T-cell (primary cell): ENCODE results near the gene ASCC1. TPM values are rescaled to one million over a fixed set of nuclear protein-coding genes. Genes with fewer than 3 reads are reported as not detected.
"Not testable (repeated sequence)": the region's sequence is repeated elsewhere in the genome, so short reads cannot be mapped to it uniquely, and the experiment has no call there.

Experiments
- ATAC-seq, 4 experiments: fragments of 200-7000 bp in 3 of 4; fragments of 150-1000 bp in 1 of 4; cut with Tn5 transposase; replicated peaks in 1 of 4; 1 replicate in 3 of 4; 2 replicates in 1 of 4; pipeline ENCODE4 v1.10.0; 2021; ENCODE audit warnings: moderate library complexity in 3 of 4, mild to moderate bottlenecking in 2 of 4, moderate number of reproducible peaks in 1 of 4
- CTCF ChIA-PET, 2 donors: fragments of 300-600 bp; sonication (Branson Sonifier 250); formaldehyde crosslinking; loops; one replicate each; lab custom pipeline; 2022; ENCODE audit warnings: antibody characterized with exemption in 2 of 2; lab: Charles Lee
- POLR2A ChIA-PET, 2 donors: fragments of 300-600 bp; sonication (Branson Sonifier 250); formaldehyde crosslinking; loops; one replicate each; lab custom pipeline; 2022; ENCODE audit warnings: antibody characterized with exemption in 2 of 2; lab: Charles Lee
- DNase-seq, 35 experiments: peaks; one replicate each; pipeline versions ENCODE4 v3.0.0 to v3.0.0-alpha.2; 2013 to 2023
- H3K27ac ChIP-seq: one replicate; pipeline ENCODE4 v1.5.1; 2013; ENCODE audit warnings: low read length
- H3K27me3 ChIP-seq, 2 experiments: replicated peaks in 1 of 2; 1 replicate in 1 of 2; 2 replicates in 1 of 2; pipeline versions ENCODE4 v1.6.1 to v1.7.0; 2013; ENCODE audit warnings: low read length in 1 of 2, mixed read lengths in 1 of 2; ENCODE audit not compliant: control insufficient read depth in 2 of 2, insufficient read depth in 2 of 2; ENCODE audit errors: extremely low read depth in 1 of 2
- H3K36me3 ChIP-seq, 2 donors: 1 replicate in 1 of 2; 2 replicates in 1 of 2; pipeline versions ENCODE4 v1.6.1 to v1.7.0; 2013; ENCODE audit warnings: low read length in 1 of 2; ENCODE audit not compliant: control insufficient read depth in 2 of 2, insufficient read depth in 1 of 2; ENCODE audit errors: extremely low read depth in 1 of 2
- H3K4me1 ChIP-seq, 2 experiments: 1 replicate in 1 of 2; 2 replicates in 1 of 2; pipeline versions ENCODE4 v1.6.1 to v1.7.0; 2013; ENCODE audit warnings: low read length in 2 of 2, mixed read lengths in 1 of 2; ENCODE audit not compliant: insufficient read depth in 2 of 2, control insufficient read depth in 1 of 2; ENCODE audit errors: extremely low read depth in 1 of 2
- H3K4me3 ChIP-seq, 2 donors: 1 replicate in 1 of 2; 2 replicates in 1 of 2; pipeline versions ENCODE4 v1.5.1 to v1.7.0; 2013; ENCODE audit warnings: mild to moderate bottlenecking in 2 of 2, low read length in 1 of 2, moderate library complexity in 1 of 2; ENCODE audit not compliant: control insufficient read depth in 1 of 2; ENCODE audit errors: extremely low read depth in 1 of 2
- H3K9me3 ChIP-seq: 2 replicates; pipeline ENCODE4 v1.7.0; 2013
- H3K27ac Mint-ChIP-seq, 2 donors: one replicate each; pipeline ENCODE4 v1.8.0; 2020 to 2021; ENCODE audit warnings: mild to moderate bottlenecking in 2 of 2, mixed read lengths in 2 of 2
- H3K27me3 Mint-ChIP-seq, 2 donors: one replicate each; pipeline ENCODE4 v1.8.0; 2021 to 2022; ENCODE audit warnings: mixed read lengths in 2 of 2
- H3K36me3 Mint-ChIP-seq: one replicate; pipeline ENCODE4 v1.8.0; 2021; ENCODE audit warnings: mixed read lengths
- H3K4me1 Mint-ChIP-seq, 3 donors: one replicate each; pipeline ENCODE4 v1.8.0; 2020 to 2022; ENCODE audit warnings: mixed read lengths in 3 of 3, mild to moderate bottlenecking in 1 of 3
- H3K4me3 Mint-ChIP-seq, 3 donors: one replicate each; pipeline ENCODE4 v1.8.0; 2020 to 2022; ENCODE audit warnings: mild to moderate bottlenecking in 3 of 3, mixed read lengths in 3 of 3, moderate library complexity in 3 of 3
- H3K9me3 Mint-ChIP-seq, 3 donors: one replicate each; pipeline ENCODE4 v1.8.0; 2020 to 2022; ENCODE audit warnings: mixed read lengths in 3 of 3
- WGBS: methylation state at CpG from one replicate; pipeline ENCODE4 v1.1.5; 2013; ENCODE audit warnings: missing lambda C conversion rate; ENCODE audit not compliant: insufficient coverage; 5-methylcytosine and 5-hydroxymethylcytosine counted together
- total RNA-seq, 35 experiments: library from RNA in 6 of 35; stranded (reverse) in 6 of 35; fragments of 120-200 nt in 1 of 35; gene quantifications; one replicate each; pipeline versions ENCODE4 v1.2.1 to v1.2.4 and lab custom pipeline; 2013 to 2026

Gene ASCC1
- total RNA-seq, 5 donors from 2014 or later (not counting 1 experiment from before 2014, with no cell fraction given) = 15.7 to 24.1 (median 21.7) TPM

GRCh38 chr10:72152286-72152685, 63.8 kb downstream of the ASCC1 start:
- Histone ChIP-seq H3K27me3 (no peaks in the 10 kb centered on the region), H3K27ac (no peak overlapping the region), H3K9me3 (no peaks in the 10 kb centered on the region), H3K4me3 (no peak overlapping the region), H3K4me1 (no peaks in the 10 kb centered on the region), H3K36me3 (peaks cover 0 to 3% of the 10 kb centered on the region in 2 donors)
- Mint-ChIP-seq H3K4me3 (no peak overlapping the region), H3K4me1 (no peaks in the 10 kb centered on the region), H3K9me3 (no peaks in the 10 kb centered on the region), H3K27ac (no peak overlapping the region), H3K27me3 (no peaks in the 10 kb centered on the region), H3K36me3 (peaks cover 27% of the 10 kb centered on the region)
- POLR2A ChIA-PET = no interaction called here
- no peak for ATAC-seq
- CTCF ChIA-PET = interaction anchor here in 1 of 2 donors (0.6 kb wide), 1 partner anchor 19 kb away, joined by 3 read pairs; no protein-coding TSS in a partner anchor
- 96% methylated on average over 4 of the region's 7 CpGs for WGBS
- no peak for DNase-seq

DNA sequence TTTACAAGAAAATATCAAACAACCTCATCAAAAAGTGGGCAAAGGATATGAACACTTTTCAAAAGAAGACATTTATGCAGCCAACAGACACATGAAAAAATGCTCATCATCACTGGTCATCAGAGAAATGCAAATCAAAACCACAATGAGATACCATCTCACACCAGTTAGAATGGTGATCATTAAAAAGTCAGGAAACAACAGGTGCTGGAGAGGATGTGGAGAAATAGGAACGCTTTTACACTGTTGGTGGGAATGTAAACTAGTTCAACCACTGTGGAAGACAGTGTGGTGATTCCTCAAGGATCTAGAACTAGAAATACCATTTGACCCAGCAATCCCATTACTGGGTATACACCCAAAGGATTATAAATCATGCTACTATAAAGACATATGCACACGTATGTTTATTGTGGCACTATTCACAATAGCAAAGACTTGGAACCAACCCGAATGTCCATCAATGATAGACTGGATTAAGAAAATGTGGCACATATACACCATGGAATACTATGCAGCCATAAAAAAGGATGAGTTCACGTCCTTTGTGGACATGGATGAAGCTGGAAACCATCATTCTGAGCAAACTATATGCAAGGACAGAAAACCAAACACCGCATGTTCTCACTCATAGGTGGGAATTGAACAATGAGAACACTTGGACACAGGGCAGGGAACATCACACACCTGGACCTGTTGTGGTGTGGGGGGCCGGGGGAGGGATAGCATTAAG, 65.2 kb downstream of the ASCC1 start:
- H3K9me3 Mint-ChIP-seq, POLR2A ChIA-PET, H3K27me3 Mint-ChIP-seq, CTCF ChIA-PET, DNase-seq, H3K9me3 ChIP-seq, H3K27me3 ChIP-seq, H3K4me1 ChIP-seq, H3K4me3 Mint-ChIP-seq, H3K27ac Mint-ChIP-seq, H3K4me1 Mint-ChIP-seq, ATAC-seq, H3K36me3 ChIP-seq, H3K27ac ChIP-seq, H3K4me3 ChIP-seq: not testable (repeated sequence)
- H3K36me3 Mint-ChIP-seq = peaks cover 21% of the 10 kb centered on the region
- WGBS = 100% methylated on average over 2 of the region's 6 CpGs

GRCh38 chr10:72147324-72147584, 68.8 kb downstream of the ASCC1 start:
- H3K27me3 ChIP-seq, H3K4me3 Mint-ChIP-seq, H3K4me3 ChIP-seq, H3K9me3 ChIP-seq, H3K27ac ChIP-seq, H3K9me3 Mint-ChIP-seq, H3K4me1 Mint-ChIP-seq, H3K4me1 ChIP-seq, CTCF ChIA-PET, ATAC-seq, H3K27ac Mint-ChIP-seq, H3K36me3 ChIP-seq, H3K27me3 Mint-ChIP-seq, DNase-seq: not testable (repeated sequence)
- POLR2A ChIA-PET = interaction anchor here in 1 of 2 donors (1.2 kb wide), 1 partner anchor 12 kb away, joined by 4 read pairs; no protein-coding TSS in a partner anchor
- peaks cover 25% of the 10 kb centered on the region for H3K36me3 Mint-ChIP-seq
- WGBS = 100% methylated on average over 1 of the region's 4 CpGs

GRCh38 chr10:72146559-72147323, 69.3 kb downstream of the ASCC1 start:
- H3K27me3 ChIP-seq = no peaks in the 10 kb centered on the region
- H3K36me3 Mint-ChIP-seq = peaks cover 24% of the 10 kb centered on the region
- H3K4me3 ChIP-seq = no peak overlapping the region
- no peaks in the 10 kb centered on the region for H3K36me3 ChIP-seq
- H3K9me3 Mint-ChIP-seq = no peaks in the 10 kb centered on the region
- H3K27ac Mint-ChIP-seq = no peak overlapping the region
- no peak for ATAC-seq
- ChIA-PET POLR2A (interaction anchor here in 1 of 2 donors (1.2 kb wide), 1 partner anchor 12 kb away, joined by 4 read pairs; no protein-coding TSS in a partner anchor), CTCF (interaction anchor here in 1 of 2 donors (0.5 to 0.7 kb wide), 3 partner anchors 27 to 98 kb away, joined by 3 to 6 read pairs (median 4); no protein-coding TSS in a partner anchor)
- no peaks in the 10 kb centered on the region for H3K27me3 Mint-ChIP-seq
- H3K4me1 ChIP-seq = no peaks in the 10 kb centered on the region
- H3K4me1 Mint-ChIP-seq = peaks cover 0 to 5% (median 0%) of the 10 kb centered on the region in 3 donors
- WGBS = 100% methylated on average over 2 of the region's 4 CpGs
- no peak overlapping the region for H3K4me3 Mint-ChIP-seq
- no peak overlapping the region for H3K27ac ChIP-seq
- no peak for DNase-seq
- no peaks in the 10 kb centered on the region for H3K9me3 ChIP-seq

DNA sequence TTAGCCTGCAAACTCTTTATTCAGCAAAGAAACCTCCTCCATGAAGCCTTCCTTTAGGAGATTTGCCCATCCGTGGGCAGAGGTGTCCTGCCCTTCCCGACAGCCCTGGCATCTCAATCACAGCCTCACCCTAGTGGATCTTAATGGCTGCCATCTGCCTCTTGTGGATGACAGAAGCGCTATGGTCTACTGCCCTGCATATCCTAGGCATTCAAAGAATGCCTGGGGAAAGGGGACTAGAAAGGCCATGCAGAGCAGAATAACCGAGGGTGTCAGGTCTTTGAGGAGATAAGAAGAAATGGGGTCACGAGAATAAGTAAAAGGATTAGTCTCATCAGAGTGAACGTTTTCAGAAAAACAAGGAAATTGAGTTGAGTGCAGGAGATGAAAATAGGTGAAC, 70.0 kb downstream of the ASCC1 start:
- H3K4me1 ChIP-seq = no peaks in the 10 kb centered on the region
- 94% methylated on average over 5 of the region's 6 CpGs for WGBS
- H3K4me3 ChIP-seq = no peak overlapping the region
- no peak overlapping the region for H3K4me3 Mint-ChIP-seq
- no peak overlapping the region for H3K27ac Mint-ChIP-seq
- ChIA-PET CTCF (interaction anchor here in 1 of 2 donors (0.6 kb wide), 1 partner anchor 40 kb away, joined by 3 read pairs; no protein-coding TSS in a partner anchor), POLR2A (interaction anchor here in 1 of 2 donors (1.2 kb wide), 1 partner anchor 13 kb away, joined by 4 read pairs; no protein-coding TSS in a partner anchor)
- ATAC-seq (no peak), DNase-seq (no peak)
- H3K36me3 Mint-ChIP-seq = peaks cover 21% of the 10 kb centered on the region
- H3K9me3 Mint-ChIP-seq = no peaks in the 10 kb centered on the region
- no peak overlapping the region for H3K27ac ChIP-seq
- H3K36me3 ChIP-seq = no peaks in the 10 kb centered on the region
- peaks cover 0 to 5% (median 0%) of the 10 kb centered on the region in 3 donors for H3K4me1 Mint-ChIP-seq
- no peaks in the 10 kb centered on the region for H3K27me3 Mint-ChIP-seq
- H3K27me3 ChIP-seq = no peaks in the 10 kb centered on the region
- H3K9me3 ChIP-seq = no peaks in the 10 kb centered on the region

- Mint-ChIP-seq H3K27ac (no peak overlapping the region), H3K4me1 (peaks cover 0 to 5% (median 0%) of the 10 kb centered on the region in 3 donors), H3K36me3 (peaks cover 18% of the 10 kb centered on the region), H3K27me3 (no peaks in the 10 kb centered on the region), H3K4me3 (no peak overlapping the region), H3K9me3 (no peaks in the 10 kb centered on the region)
- WGBS = 100% methylated on average over 1 of the region's 2 CpGs
- no peaks in the 10 kb centered on the region for H3K9me3 ChIP-seq
- ATAC-seq (no peak), DNase-seq (no peak)
- H3K27me3 ChIP-seq = no peaks in the 10 kb centered on the region
- H3K27ac ChIP-seq = no peak overlapping the region
- no peaks in the 10 kb centered on the region for H3K36me3 ChIP-seq
- POLR2A ChIA-PET = no interaction called here
- no peaks in the 10 kb centered on the region for H3K4me1 ChIP-seq
- no peak overlapping the region for H3K4me3 ChIP-seq
- CTCF ChIA-PET = no interaction called here
Observed at GRCh38 chr10:72145657-72146056, 70.4 kb downstream of the ASCC1 start.
